MCF 10A (cell line): ENCODE measurements around the gene MYB. TPM values are rescaled to one million over a fixed set of nuclear protein-coding genes. Genes with fewer than 3 reads are reported as not detected.

Experiments used
- BruUV-seq: library from RNA; stranded (reverse); fragments of 400-500 nt; replicated peaks from 2 replicates; lab custom pipeline; 2021; lab: Mats Ljungman, UMichigan
- CTCF ChIA-PET: fragments of 300-600 bp; sonication (Branson Sonifier 250); formaldehyde crosslinking; extraction: SDS; loops from one replicate; lab custom pipeline; 2021; ENCODE audit warnings: antibody characterized with exemption, inconsistent platforms; lab: Yijun Ruan, JAX
- POLR2A ChIA-PET: fragments of 300-600, 350-650 bp; sonication (Branson Sonifier 250); formaldehyde crosslinking; extraction: SDS; loops from one replicate; lab custom pipeline; 2020; ENCODE audit warnings: antibody characterized with exemption, inconsistent platforms; lab: Yijun Ruan, JAX
- DNase-seq: peaks from one replicate; pipeline ENCODE4 v3.0.0-alpha.2; 2018; ENCODE audit not compliant: unreplicated experiment
- H3K27ac Mint-ChIP-seq: one replicate; pipeline ENCODE4 v1.8.0; 2022; ENCODE audit warnings: mild to moderate bottlenecking, low read depth, mixed read lengths; ENCODE audit not compliant: unreplicated experiment
- H3K27me3 Mint-ChIP-seq: one replicate; pipeline ENCODE4 v1.8.0; 2022; ENCODE audit warnings: mixed read lengths; ENCODE audit not compliant: insufficient read depth, unreplicated experiment
- H3K36me3 Mint-ChIP-seq: one replicate; pipeline ENCODE4 v1.8.0; 2022; ENCODE audit warnings: mild to moderate bottlenecking, moderate library complexity, mixed read lengths; ENCODE audit not compliant: insufficient read depth, unreplicated experiment
- H3K4me1 Mint-ChIP-seq: one replicate; pipeline ENCODE4 v1.8.0; 2022; ENCODE audit warnings: mixed read lengths; ENCODE audit not compliant: insufficient read depth, unreplicated experiment
- H3K4me3 Mint-ChIP-seq: one replicate; pipeline ENCODE4 v1.8.0; 2022; ENCODE audit warnings: mild to moderate bottlenecking, moderate library complexity, mixed read lengths; ENCODE audit not compliant: unreplicated experiment
- H3K9me3 Mint-ChIP-seq: one replicate; pipeline ENCODE4 v1.8.0; 2022; ENCODE audit warnings: mixed read lengths; ENCODE audit not compliant: unreplicated experiment
- CTCF ChIP-seq: fragments of 200-600 bp; IDR thresholded peaks from one replicate; pipeline ENCODE4 v1.8.0; 2022; ENCODE audit warnings: antibody characterized with exemption, mild to moderate bottlenecking; ENCODE audit not compliant: unreplicated experiment
- intact Hi-C: fragments of 100-400 bp; cut with micrococcal nuclease; formaldehyde crosslinking; loops from 2 replicates; pipeline ENCODE4 v1.14.1; 2022
- total RNA-seq: library from RNA; stranded (reverse); gene quantifications from 2 replicates; pipeline ENCODE4 v1.2.3, GENCODE V29; 2022

The MYB gene
- total RNA-seq, 1 experiment from 2014 or later: not detected

- intact Hi-C loops: no loop called here
- H3K27ac Mint-ChIP-seq: no peak overlapping the region
- BruUV-seq: no TSS peak
- ChIA-PET CTCF (interaction anchor here (0.6 to 0.9 kb wide), 3 partner anchors 9 to 135 kb away, joined by 3 read pairs; no protein-coding TSS in a partner anchor), POLR2A (interaction anchor here (0.5 to 1.0 kb wide), 4 partner anchors 34 to 1108 kb away, joined by 3 read pairs; partner anchors contain the start of gene BCLAF1)
- TF ChIP-seq CTCF: no peak
- H3K36me3 Mint-ChIP-seq: peaks cover 6% of the 10 kb centered on the region
- no peaks in the 10 kb centered on the region for H3K9me3 Mint-ChIP-seq
- H3K4me1 Mint-ChIP-seq: peaks cover 10% of the 10 kb centered on the region
- H3K27me3 Mint-ChIP-seq: no peaks in the 10 kb centered on the region
- peak overlapping the region; percentile 69 for H3K4me3 Mint-ChIP-seq
- no peak for DNase-seq
Observed at GRCh38 chr6:135181333-135182070, 394 bp downstream of the MYB start.

GRCh38 chr6:135182071-135183001 lies 1.2 kb downstream of the MYB start:
- no peak for TF ChIP-seq CTCF
- intact Hi-C loops: no loop called here
- H3K36me3 Mint-ChIP-seq: peaks cover 6% of the 10 kb centered on the region
- no TSS peak for BruUV-seq
- H3K4me3 Mint-ChIP-seq: peak overlapping the region; percentile 69
- no peak overlapping the region for H3K27ac Mint-ChIP-seq
- H3K27me3 Mint-ChIP-seq: no peaks in the 10 kb centered on the region
- peaks cover 10% of the 10 kb centered on the region for H3K4me1 Mint-ChIP-seq
- POLR2A ChIA-PET: interaction anchor here (0.5 to 0.7 kb wide), 2 partner anchors 200 to 1107 kb away, joined by 3 read pairs; partner anchors contain the start of gene BCLAF1
- CTCF ChIA-PET: interaction anchor here (0.7 to 0.9 kb wide), 2 partner anchors 30 to 135 kb away, joined by 3 read pairs; no protein-coding TSS in a partner anchor
- no peak for DNase-seq
- H3K9me3 Mint-ChIP-seq: no peaks in the 10 kb centered on the region

- POLR2A ChIA-PET: interaction anchor here (0.7 kb wide), 1 partner anchor 15 kb away, joined by 3 read pairs; no protein-coding TSS in a partner anchor
- Mint-ChIP-seq H3K27me3 (no peaks in the 10 kb centered on the region), H3K27ac (no peak overlapping the region), H3K4me3 (peak overlapping the region; percentile 69), H3K36me3 (peaks cover 6% of the 10 kb centered on the region), H3K9me3 (no peaks in the 10 kb centered on the region), H3K4me1 (peaks cover 10% of the 10 kb centered on the region)
- no TSS peak for BruUV-seq
- DNase-seq: no peak
- TF ChIP-seq CTCF: no peak
- intact Hi-C loops: no loop called here
- CTCF ChIA-PET: interaction anchor here (0.5 to 0.7 kb wide), 2 partner anchors 143 to 1037 kb away, joined by 3 to 4 read pairs; no protein-coding TSS in a partner anchor
Observed at GRCh38 chr6:135183002-135183531, 2.0 kb downstream of the MYB start.
